HPDE6-E6E7 (cell line): ENCODE data around the gene CFAP410.
A peak's percentile ranks its signal among the peaks of the same experiment; 100 is the strongest.

ENCODE experiments used
- DNase-seq: peaks from one replicate; pipeline ENCODE4 v3.0.0; 2011; ENCODE audit warnings: missing footprints; ENCODE audit errors: extremely low spot score

CFAP410 gene

GRCh38 chr21:44317241-44317782 is 21.9 kb downstream of the CFAP410 start:
- DNase-seq = no peak

DNA sequence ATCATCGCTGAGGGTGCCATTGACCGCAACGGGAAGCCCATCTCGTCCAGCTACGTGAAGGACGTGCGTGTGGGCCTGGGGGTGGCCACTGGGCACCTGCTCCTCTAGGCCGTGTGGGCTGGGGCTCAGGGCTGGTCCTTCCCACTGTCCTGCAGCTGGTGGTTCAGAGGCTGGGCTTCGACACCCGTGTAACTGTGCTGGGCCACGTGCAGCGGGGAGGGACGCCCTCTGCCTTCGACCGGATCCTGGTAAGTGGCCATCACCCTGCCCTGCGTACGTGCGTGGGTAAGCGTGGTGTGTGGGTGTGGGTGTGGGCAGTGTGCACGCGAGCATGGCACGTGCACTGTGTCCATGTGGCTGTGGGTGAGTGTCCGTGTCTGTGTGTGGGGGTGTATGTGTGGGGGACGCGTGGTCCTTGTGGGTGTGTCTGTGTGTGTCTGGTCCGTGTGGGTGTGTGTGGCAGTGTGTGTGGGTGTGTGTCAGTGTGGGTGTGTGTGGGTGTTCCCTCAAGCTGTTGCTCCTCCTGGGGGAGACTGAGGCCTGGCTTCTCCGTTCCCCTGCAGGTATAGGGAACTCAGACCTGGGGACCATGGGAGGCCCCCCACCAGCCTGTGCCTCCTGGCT is 22.8 kb downstream of the CFAP410 start:
- no peak for DNase-seq

DNA sequence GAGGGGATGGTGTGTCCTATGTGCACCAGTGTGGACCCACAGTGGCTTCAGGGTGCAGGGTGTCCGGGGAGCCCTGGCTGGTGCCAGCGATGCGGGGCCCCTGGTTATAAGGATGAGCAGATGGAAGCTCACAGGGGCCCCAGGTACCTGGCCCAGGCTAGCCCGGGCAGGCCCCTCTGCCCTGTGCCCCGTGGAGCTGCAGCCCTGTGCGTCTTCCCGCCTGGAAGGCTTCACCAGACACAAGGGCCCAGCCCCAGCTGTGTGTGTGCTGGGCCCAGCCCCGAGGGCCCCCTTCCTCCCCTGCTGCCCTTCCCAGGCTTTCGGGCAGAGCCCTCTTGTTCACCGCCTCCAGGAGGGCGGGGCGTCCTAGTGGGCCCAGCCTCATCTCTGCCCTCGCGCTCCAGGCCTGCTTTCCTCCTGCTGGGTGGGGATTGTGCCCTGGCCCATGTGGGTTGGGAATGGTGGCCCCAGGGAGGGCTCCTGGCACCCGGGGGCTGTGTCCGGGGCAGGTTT is 23.4 kb downstream of the CFAP410 start:
- no peak for DNase-seq

DNA sequence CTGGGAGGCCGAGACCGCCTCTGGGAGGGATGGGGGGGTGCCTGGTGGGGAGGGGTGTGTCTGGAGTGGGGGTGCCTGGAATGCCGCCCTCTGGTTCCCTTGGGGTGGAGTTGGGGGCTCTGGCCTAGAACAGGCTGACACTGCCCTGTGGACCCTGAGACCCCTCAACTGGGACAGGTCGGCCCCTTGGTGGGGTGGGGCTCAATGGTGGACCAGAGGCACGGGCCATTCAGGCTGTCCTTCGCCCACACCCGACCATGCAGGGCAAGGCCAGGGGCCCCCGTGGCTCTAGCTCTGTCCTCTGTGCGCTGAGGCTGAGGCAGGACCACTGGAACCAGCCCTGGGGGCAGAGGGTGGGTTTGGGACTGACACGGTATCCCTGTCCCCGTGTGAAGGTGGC is 24.6 kb downstream of the CFAP410 start:
- DNase-seq = no peak

- DNase-seq = no peak
Observed at GRCh38 chr21:44314128-44314527, 25.1 kb downstream of the CFAP410 start.

DNA sequence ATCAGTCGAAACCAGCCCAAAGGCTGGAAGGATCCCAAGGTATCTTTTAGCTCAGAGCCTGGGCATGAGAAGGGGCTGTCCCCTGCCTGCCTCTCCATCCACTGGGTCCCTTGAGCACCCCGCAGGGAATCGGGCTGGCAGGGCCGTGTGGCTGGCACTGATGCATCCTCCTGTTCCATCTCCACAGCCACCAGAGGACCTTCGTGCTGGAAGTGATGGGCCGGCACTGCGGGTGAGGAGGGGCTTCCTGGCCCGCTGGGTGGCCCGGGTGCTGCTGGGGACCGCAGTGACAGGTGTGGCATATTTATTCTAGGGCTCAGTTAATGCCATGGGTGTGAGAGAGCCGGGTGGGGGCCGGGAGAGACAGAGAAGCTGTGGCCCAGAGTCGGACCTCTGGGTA is 25.7 kb downstream of the CFAP410 start:
- DNase-seq = no peak

DNA sequence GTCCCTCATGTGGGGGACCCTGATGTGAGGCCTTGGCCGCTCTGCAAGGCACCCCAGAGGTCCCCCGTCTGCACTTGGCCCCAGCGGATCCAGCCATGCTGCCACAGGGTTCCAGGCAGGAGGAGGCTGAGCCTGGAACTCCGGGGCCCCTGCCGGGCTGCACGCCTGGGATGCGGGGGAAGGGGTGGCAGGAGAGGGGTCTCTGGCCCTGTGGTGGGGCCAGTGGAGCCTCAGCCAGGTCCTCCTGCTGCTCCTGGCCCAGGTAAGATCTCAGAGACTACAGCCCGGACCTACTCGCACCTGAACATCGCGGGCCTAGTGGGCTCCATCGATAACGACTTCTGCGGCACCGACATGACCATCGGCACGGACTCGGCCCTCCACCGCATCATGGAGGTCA is 26.5 kb downstream of the CFAP410 start:
- DNase-seq = no peak

GRCh38 chr21:44312089-44312488 is 27.1 kb downstream of the CFAP410 start:
- no peak for DNase-seq

DNA sequence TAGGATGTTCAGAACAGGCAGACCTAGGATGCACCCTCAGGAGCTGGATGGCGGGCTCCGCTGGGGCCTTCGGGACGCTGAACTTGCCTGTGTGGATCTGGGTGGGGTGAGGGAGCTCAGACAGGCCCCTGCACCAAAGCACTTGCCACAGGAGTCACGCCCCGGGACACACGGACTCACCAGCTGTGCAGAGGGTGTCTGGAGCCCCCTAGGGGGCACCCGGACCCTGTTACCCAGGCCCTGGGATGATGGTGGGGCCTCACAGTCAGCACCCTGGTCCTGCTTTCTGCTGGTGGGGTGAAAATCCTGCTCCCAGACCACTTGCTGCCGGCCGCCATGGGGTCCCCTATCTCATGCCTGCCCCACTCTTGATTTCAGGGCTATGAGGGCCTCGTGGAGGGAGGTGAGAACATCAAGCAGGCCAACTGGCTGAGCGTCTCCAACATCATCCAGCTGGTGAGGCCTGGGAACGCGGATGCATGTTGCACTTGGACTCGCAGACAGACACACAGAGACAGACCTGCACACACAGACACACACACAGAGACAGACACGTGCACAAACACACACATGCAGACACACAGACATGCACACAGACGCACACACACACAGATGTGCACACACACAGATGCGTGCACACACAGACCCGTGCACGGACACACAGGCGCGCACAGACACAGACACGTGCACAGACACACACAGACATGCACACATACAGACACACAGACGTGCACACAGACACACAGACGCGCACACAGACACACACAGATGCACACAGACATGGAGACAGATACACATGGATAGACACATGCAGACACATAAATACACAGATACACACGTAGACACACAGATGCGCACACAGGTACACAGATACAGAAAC is 28.3 kb downstream of the CFAP410 start:
- DNase-seq = no peak

GRCh38 chr21:44306936-44307704 is 32.1 kb downstream of the CFAP410 start:
- DNase-seq = no peak

- DNase-seq = no peak
Observed at GRCh38 chr21:44305691-44306090, 33.5 kb downstream of the CFAP410 start.

GRCh38 chr21:44304877-44305293 is 34.3 kb downstream of the CFAP410 start:
- peak; percentile 39 for DNase-seq

GRCh38 chr21:44304011-44304616 is 35.1 kb downstream of the CFAP410 start:
- DNase-seq = no peak

DNA sequence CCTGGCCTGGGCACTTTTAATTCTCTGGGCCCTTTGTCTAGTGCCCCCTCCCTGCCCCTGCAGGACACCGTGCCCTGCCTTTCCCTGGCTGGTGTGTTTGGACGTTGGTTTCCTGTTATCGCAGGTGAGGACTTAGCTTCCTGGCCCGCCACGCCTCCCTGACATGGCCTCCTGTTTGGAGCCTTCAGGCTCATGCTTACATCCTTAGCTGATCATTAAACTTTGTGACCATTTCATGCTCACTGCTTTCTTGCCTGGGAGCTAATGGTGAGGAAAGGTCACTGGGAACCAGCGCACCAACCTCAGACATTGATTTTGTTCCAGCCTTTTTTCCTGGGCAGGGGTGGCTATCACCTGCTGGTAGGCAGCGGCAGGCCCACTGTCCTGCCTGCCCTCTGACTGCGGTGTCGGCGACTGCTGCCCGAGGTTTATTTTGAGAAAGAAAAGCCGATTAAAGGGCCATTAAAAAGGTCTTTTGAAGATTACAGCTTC is 35.7 kb downstream of the CFAP410 start:
- DNase-seq = no peak

GRCh38 chr21:44302573-44303401 is 36.4 kb downstream of the CFAP410 start:
- peak; percentile 16 for DNase-seq

GRCh38 chr21:44301961-44302406 is 37.2 kb downstream of the CFAP410 start:
- no peak for DNase-seq

- no peak for DNase-seq
Observed at GRCh38 chr21:44301141-44301540, 38.0 kb downstream of the CFAP410 start.

- DNase-seq = peak; percentile 74
Observed at GRCh38 chr21:44300262-44300959, 38.8 kb downstream of the CFAP410 start.

- peak; percentile 74 for DNase-seq
Observed at GRCh38 chr21:44299458-44300261, 39.5 kb downstream of the CFAP410 start, which contains the start of gene PFKL. Gene PFKL (plus strand): TSS chr21:44300053. CDS start chr21:44300106, 53 bp downstream.
